SH-SY5Y (cell line): ENCODE data around the gene ATP5PO.

Source experiments
- GATA2 ChIP-seq: IDR thresholded peaks from 2 replicates; pipeline ENCODE4 v1.6.1; 2011; ENCODE audit warnings: mild to moderate bottlenecking, low read depth, low read length
- GATA3 ChIP-seq: IDR thresholded peaks from 2 replicates; pipeline ENCODE4 v1.6.1; 2011; ENCODE audit warnings: low read depth, mild to moderate bottlenecking, low read length, moderate library complexity

- TF ChIP-seq GATA2, result no peak
- TF ChIP-seq GATA3, result no peak
Measured at GRCh38 chr21:33899199-33899598, 16.4 kb downstream of the ATP5PO start.
